OCI-LY7 (cell line): ENCODE measurements around the gene HYOU1. TPM values are rescaled to one million over a fixed set of nuclear protein-coding genes. Genes with fewer than 3 reads are reported as not detected.
"Not testable (repeated sequence)": the region's sequence is repeated elsewhere in the genome, so short reads cannot be mapped to it uniquely, and the experiment has no call there.

Experiments
- Bru-seq: library from RNA; stranded (reverse); fragments of 400-500 nt; gene quantifications from one replicate; lab custom pipeline; 2021; lab: Mats Ljungman, UMichigan
- BruChase-seq, 2 experiments: library from RNA; stranded (reverse); fragments of 400-500 nt; gene quantifications; one replicate each; lab custom pipeline; 2021; lab: Mats Ljungman, UMichigan
- BruUV-seq: library from RNA; stranded (reverse); fragments of 400-500 nt; replicated peaks from 2 replicates; lab custom pipeline; 2021; lab: Mats Ljungman, UMichigan
- CTCF ChIA-PET: fragments of 300-600 bp; sonication (Branson Sonifier 250); formaldehyde crosslinking; loops from one replicate; lab custom pipeline; 2022; ENCODE audit warnings: antibody characterized with exemption; ENCODE audit not compliant: unreplicated experiment; lab: Charles Lee
- POLR2A ChIA-PET: fragments of 300-600 bp; sonication (Branson Sonifier 250); formaldehyde crosslinking; loops from one replicate; lab custom pipeline; 2022; ENCODE audit warnings: antibody characterized with exemption; lab: Charles Lee
- DNase-seq: peaks from one replicate; pipeline ENCODE4 v3.0.0-alpha.2; 2015; ENCODE audit warnings: low spot score
- H2AFZ ChIP-seq: fragments of 200-600 bp; sonication (generic), shearing (Covaris generic); 2 replicates; pipeline ENCODE4 v1.6.1; 2014; ENCODE audit warnings: mild to moderate bottlenecking, antibody characterized with exemption, low read length, moderate library complexity
- H3K27ac ChIP-seq: fragments of 200-600 bp; sonication (generic); 2 replicates; pipeline ENCODE4 v1.5.1; 2014; ENCODE audit warnings: mixed run types, low read depth, mild to moderate bottlenecking, moderate library complexity, low read length, inconsistent platforms; ENCODE audit not compliant: poor library complexity, severe bottlenecking
- H3K36me3 ChIP-seq: fragments of 200-600 bp; sonication (generic); 2 replicates; pipeline ENCODE4 v1.6.1; 2014; ENCODE audit warnings: mild to moderate bottlenecking, antibody characterized with exemption, low read length, moderate library complexity, mixed read lengths; ENCODE audit not compliant: insufficient read depth
- H3K4me1 ChIP-seq: fragments of 200-600 bp; sonication (generic); 2 replicates; pipeline ENCODE4 v1.5.1; 2014; ENCODE audit warnings: mild to moderate bottlenecking, low read length; ENCODE audit not compliant: insufficient read depth, poor library complexity, severe bottlenecking
- H3K4me2 ChIP-seq: fragments of 200-600 bp; sonication (generic); 2 replicates; pipeline ENCODE4 v1.6.1; 2014; ENCODE audit warnings: mild to moderate bottlenecking, low read length
- H3K4me3 ChIP-seq: fragments of 200-600 bp; sonication (generic); 2 replicates; pipeline ENCODE4 v1.5.1; 2014; ENCODE audit warnings: mild to moderate bottlenecking, low read depth, low read length; ENCODE audit not compliant: poor library complexity, severe bottlenecking
- H3K79me2 ChIP-seq: fragments of 200-600 bp; sonication (generic); 2 replicates; pipeline ENCODE4 v1.6.1; 2016; ENCODE audit warnings: low read depth, mild to moderate bottlenecking, low read length, moderate library complexity, mixed read lengths; ENCODE audit not compliant: insufficient read depth
- H3K9me2 ChIP-seq: fragments of 200-600 bp; sonication (generic); 2 replicates; pipeline ENCODE4 v1.6.1; 2016; ENCODE audit warnings: mild to moderate bottlenecking, low read length, mixed read lengths; ENCODE audit not compliant: insufficient read depth
- H3K9me3 ChIP-seq: fragments of 200-600 bp; sonication (generic); 2 replicates; pipeline ENCODE4 v1.6.1; 2014; ENCODE audit warnings: mild to moderate bottlenecking, mixed run types, low read length, mixed read lengths
- H4K20me1 ChIP-seq: fragments of 200-600 bp; sonication (generic); 2 replicates; pipeline ENCODE4 v1.6.1; 2014; ENCODE audit warnings: mild to moderate bottlenecking, antibody characterized with exemption, low read length, moderate library complexity, mixed read lengths; ENCODE audit not compliant: insufficient read depth
- EZH2phosphoT487 ChIP-seq: fragments of 200-600 bp; sonication (generic); IDR thresholded peaks from 2 replicates; pipeline ENCODE4 v1.6.1; 2018; ENCODE audit warnings: low read depth, borderline replicate concordance, mild to moderate bottlenecking, mixed run types, antibody characterized with exemption, low read length, moderate library complexity, mixed read lengths
- intact Hi-C: fragments of 100-400 bp; cut with micrococcal nuclease; formaldehyde crosslinking; loops from one replicate; pipeline ENCODE4 v1.10.0; 2022; ENCODE audit not compliant: unreplicated experiment
- long read RNA-seq: library from polyadenylated mRNA; stranded (forward); transcript quantifications from one replicate; pipeline ENCODE4 v2.0.0, GENCODE V29; 2022
- total RNA-seq, 2 experiments: library from RNA; depleted of rRNA in 1 of 2; stranded (reverse); fragments of >200 nt in 1 of 2; shearing (Covaris generic) in 1 of 2; gene quantifications; 2 replicates each; pipeline ENCODE4 v1.2.3, GENCODE V29; 2014 to 2022
- TF ChIP-seq, protein P1 (sequence below): fragments of 200-600 bp; sonication (generic); conservative IDR thresholded peaks from 2 replicates; pipeline ENCODE4 v1.5.1; 2014; ENCODE audit warnings: mild to moderate bottlenecking, antibody characterized with exemption, low read length, moderate library complexity, mixed read lengths

The HYOU1 gene, protein sequence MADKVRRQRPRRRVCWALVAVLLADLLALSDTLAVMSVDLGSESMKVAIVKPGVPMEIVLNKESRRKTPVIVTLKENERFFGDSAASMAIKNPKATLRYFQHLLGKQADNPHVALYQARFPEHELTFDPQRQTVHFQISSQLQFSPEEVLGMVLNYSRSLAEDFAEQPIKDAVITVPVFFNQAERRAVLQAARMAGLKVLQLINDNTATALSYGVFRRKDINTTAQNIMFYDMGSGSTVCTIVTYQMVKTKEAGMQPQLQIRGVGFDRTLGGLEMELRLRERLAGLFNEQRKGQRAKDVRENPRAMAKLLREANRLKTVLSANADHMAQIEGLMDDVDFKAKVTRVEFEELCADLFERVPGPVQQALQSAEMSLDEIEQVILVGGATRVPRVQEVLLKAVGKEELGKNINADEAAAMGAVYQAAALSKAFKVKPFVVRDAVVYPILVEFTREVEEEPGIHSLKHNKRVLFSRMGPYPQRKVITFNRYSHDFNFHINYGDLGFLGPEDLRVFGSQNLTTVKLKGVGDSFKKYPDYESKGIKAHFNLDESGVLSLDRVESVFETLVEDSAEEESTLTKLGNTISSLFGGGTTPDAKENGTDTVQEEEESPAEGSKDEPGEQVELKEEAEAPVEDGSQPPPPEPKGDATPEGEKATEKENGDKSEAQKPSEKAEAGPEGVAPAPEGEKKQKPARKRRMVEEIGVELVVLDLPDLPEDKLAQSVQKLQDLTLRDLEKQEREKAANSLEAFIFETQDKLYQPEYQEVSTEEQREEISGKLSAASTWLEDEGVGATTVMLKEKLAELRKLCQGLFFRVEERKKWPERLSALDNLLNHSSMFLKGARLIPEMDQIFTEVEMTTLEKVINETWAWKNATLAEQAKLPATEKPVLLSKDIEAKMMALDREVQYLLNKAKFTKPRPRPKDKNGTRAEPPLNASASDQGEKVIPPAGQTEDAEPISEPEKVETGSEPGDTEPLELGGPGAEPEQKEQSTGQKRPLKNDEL
- total RNA-seq (2014; rRNA removed; shearing (Covaris generic)) (86.6 and 97.6 TPM in 2 replicates), total RNA-seq (2022) (112 and 117 TPM in 2 replicates), Bru-seq, nascent RNA (percentile 84 among the genes with signal in this experiment), BruChase-seq, experiment 1, labeled RNA remaining after a 6-hour chase (percentile 96 among the genes with signal in this experiment), BruChase-seq, experiment 2, labeled RNA remaining after a 2-hour chase (percentile 95 among the genes with signal in this experiment)
- long read RNA-seq, full-length matches to known transcripts = 14 of 64 reads
- long read RNA-seq, partial matches to known transcripts = 23 of 64 reads
- long read RNA-seq, other reads (novel, unspliced or antisense) = 27 of 64 reads

DNA sequence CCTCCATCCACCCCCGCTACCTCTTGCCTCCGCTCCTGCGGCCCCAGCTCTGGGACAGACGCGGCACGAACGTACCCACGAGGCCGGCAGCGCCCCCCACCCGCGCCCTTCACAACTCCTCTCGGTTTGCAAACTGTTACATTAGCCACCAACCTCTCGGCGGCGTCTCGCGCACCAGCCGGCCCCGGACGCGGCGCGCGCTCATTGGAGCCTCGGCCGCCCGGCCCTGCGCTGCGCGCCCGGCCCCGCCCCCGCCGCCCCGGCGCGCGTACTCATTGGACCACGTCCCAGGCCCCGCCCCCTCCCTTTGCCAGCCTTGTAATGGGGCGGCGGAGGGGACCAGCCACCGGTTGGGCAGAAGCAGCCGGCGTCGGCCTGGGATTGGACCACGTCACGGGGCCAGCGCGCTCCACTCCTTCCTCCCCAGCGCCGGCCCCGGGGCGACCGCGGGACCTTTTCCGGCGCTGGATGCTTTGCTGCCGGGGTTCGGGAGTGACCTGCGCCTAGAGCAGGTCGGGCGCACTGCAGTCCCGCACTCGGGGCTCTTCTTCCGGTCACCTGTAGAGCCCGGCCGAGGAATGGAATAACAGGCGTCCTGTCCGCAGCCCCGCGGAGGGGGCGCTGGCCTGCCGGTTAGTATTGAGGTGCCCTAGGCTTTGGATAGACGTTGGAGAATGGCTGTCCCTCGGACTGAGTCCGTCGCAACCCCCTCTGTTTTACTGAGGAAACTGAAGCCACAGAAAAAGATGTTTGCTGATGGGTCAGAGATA, at the start of gene HYOU1:
TSS of gene HYOU1 (minus strand) at position 206 of the 770 bp plus-strand sequence. CDS start 1,045 bp downstream, outside the sequence.
- Histone ChIP-seq H3K4me1 (peaks cover 13% of the 10 kb centered on the region), H3K79me2 (peaks cover 22% of the 10 kb centered on the region), H3K36me3 (peaks cover 36% of the 10 kb centered on the region), H2AFZ (peak within 1 kb of the TSS; percentile 83), H3K9me3 (no peaks in the 10 kb centered on the region), H3K4me3 (peak within 1 kb of the TSS; percentile 82), H3K4me2 (peak within 1 kb of the TSS; percentile 91), H3K27ac (peak within 1 kb of the TSS; percentile 65), H3K9me2 (no peaks in the 10 kb centered on the region), H4K20me1 (no peaks in the 10 kb centered on the region)
- TF ChIP-seq, protein P1, sequence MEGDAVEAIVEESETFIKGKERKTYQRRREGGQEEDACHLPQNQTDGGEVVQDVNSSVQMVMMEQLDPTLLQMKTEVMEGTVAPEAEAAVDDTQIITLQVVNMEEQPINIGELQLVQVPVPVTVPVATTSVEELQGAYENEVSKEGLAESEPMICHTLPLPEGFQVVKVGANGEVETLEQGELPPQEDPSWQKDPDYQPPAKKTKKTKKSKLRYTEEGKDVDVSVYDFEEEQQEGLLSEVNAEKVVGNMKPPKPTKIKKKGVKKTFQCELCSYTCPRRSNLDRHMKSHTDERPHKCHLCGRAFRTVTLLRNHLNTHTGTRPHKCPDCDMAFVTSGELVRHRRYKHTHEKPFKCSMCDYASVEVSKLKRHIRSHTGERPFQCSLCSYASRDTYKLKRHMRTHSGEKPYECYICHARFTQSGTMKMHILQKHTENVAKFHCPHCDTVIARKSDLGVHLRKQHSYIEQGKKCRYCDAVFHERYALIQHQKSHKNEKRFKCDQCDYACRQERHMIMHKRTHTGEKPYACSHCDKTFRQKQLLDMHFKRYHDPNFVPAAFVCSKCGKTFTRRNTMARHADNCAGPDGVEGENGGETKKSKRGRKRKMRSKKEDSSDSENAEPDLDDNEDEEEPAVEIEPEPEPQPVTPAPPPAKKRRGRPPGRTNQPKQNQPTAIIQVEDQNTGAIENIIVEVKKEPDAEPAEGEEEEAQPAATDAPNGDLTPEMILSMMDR = peak; percentile 50; the same call in 1 of the 2 replicates
- no peak for TF ChIP-seq EZH2phosphoT487
- peak; percentile 99 for DNase-seq
- POLR2A ChIA-PET = interaction anchor here (0.7 to 2.0 kb wide), 12 partner anchors 10 to 60 kb away, joined by 3 to 7 read pairs (median 4); partner anchors contain the start of genes CENATAC and VPS11
- intact Hi-C loops = loop anchor here (1.0 to 2.0 kb wide), 5 partner anchors 27 to 140 kb away; partner anchors contain the start of genes RPS25, SLC37A4 and TRAPPC4
- CTCF ChIA-PET = interaction anchor here (0.6 to 1.0 kb wide), 3 partner anchors 34 to 207 kb away, joined by 3 to 4 read pairs (median 3); no protein-coding TSS in a partner anchor
- BruUV-seq = no TSS peak

DNA sequence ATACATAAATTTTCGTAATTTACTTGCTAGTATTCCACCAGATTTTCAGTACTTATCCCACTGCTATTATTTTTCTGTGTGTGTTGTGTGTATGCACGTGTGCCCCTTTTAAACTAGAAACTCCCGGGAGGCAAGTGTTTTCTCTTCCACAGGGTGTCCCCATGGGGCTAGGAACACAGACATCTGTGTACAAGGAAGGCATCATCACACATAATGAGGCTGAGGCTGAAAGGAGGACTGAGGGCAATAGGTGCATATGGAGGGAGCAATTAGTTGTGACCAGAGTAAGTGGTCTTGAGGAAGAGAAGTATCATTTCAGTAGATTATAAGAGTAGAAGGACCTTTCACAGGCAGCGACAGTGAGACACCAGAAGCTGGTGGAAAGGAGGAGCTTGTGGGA, 46.8 kb upstream of the HYOU1 start:
- H3K9me2 ChIP-seq = no peaks in the 10 kb centered on the region
- ChIA-PET CTCF (no interaction called here), POLR2A (interaction anchor here (0.6 kb wide), 2 partner anchors 19 to 23 kb away, joined by 4 to 7 read pairs; no protein-coding TSS in a partner anchor)
- no peak overlapping the region for H2AFZ ChIP-seq
- H4K20me1 ChIP-seq = no peaks in the 10 kb centered on the region
- no peaks in the 10 kb centered on the region for H3K9me3 ChIP-seq
- peak overlapping the region; percentile 100 for H3K4me2 ChIP-seq
- H3K79me2 ChIP-seq = peaks cover 24% of the 10 kb centered on the region
- H3K27ac ChIP-seq = no peak overlapping the region
- TF ChIP-seq EZH2phosphoT487 = no peak
- TF ChIP-seq, protein P1 = peak; percentile 51
- H3K36me3 ChIP-seq = peaks cover 2% of the 10 kb centered on the region
- intact Hi-C loops = loop anchor here (2.0 to 5.0 kb wide), 4 partner anchors 47 to 219 kb away; partner anchors contain the start of genes HYOU1, RPS25 and TRAPPC4
- H3K4me1 ChIP-seq = peaks cover 36% of the 10 kb centered on the region
- no peak for DNase-seq
- BruUV-seq = no TSS peak
- no peak overlapping the region for H3K4me3 ChIP-seq

DNA sequence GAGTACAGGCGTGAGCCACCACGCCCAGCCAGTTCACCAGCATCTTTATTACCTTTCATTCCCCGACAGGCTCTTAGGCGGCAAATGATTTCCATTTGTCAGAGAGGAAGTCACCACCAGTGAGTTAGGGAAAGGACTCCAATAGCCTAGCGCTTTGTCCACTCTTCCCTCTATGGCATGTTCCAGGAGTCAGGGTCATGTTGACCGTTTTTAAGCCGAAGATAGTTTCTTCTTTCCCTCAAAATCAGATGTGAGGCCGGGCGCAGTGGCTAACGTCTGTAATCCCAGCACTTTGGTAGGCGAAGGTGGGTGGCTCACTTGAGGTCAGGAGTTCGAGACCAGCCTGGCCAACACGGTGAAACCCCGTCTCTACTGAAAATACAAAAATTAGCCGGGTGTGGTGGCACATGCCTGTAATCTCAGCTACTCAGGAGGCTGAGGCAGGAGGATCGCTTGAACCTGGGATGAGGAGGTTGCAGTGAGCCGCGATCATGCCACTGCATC, 46.2 kb upstream of the HYOU1 start:
- intact Hi-C loops = loop anchor here (2.0 to 5.0 kb wide), 4 partner anchors 46 to 219 kb away; partner anchors contain the start of genes HYOU1, RPS25 and TRAPPC4
- DNase-seq, H4K20me1 ChIP-seq, BruUV-seq, H3K9me2 ChIP-seq, CTCF ChIA-PET, H3K9me3 ChIP-seq, H3K36me3 ChIP-seq: not testable (repeated sequence)
- Histone ChIP-seq H3K4me2 (peak overlapping the region; percentile 100), H3K79me2 (peaks cover 20% of the 10 kb centered on the region), H3K27ac (peak overlapping the region; percentile 86), H2AFZ (peak overlapping the region; percentile 84; the same call in 1 of the 2 replicates), H3K4me1 (peaks cover 36% of the 10 kb centered on the region), H3K4me3 (peak overlapping the region; percentile 88)
- POLR2A ChIA-PET = interaction anchor here (0.6 to 1.8 kb wide), 6 partner anchors 18 to 217 kb away, joined by 3 to 8 read pairs (median 6); partner anchors contain the start of genes HMBS, HYOU1 and VPS11
